Daoy (cell line): ENCODE data around the gene LMF1. TPM values are rescaled to one million over a fixed set of nuclear protein-coding genes. Genes with fewer than 3 reads are reported as not detected.

ENCODE experiments used
- DNase-seq: peaks from one replicate; pipeline ENCODE4 v3.0.0-alpha.2; 2015; ENCODE audit warnings: low read depth
- total RNA-seq: library from RNA; depleted of rRNA; stranded (reverse); fragments of >200 nt; shearing (Covaris generic); gene quantifications from 2 replicates; pipeline ENCODE4 v1.2.3, GENCODE V29; 2014

The LMF1 gene
- total RNA-seq, 1 experiment from 2014 or later, result 2.6 TPM

DNA sequence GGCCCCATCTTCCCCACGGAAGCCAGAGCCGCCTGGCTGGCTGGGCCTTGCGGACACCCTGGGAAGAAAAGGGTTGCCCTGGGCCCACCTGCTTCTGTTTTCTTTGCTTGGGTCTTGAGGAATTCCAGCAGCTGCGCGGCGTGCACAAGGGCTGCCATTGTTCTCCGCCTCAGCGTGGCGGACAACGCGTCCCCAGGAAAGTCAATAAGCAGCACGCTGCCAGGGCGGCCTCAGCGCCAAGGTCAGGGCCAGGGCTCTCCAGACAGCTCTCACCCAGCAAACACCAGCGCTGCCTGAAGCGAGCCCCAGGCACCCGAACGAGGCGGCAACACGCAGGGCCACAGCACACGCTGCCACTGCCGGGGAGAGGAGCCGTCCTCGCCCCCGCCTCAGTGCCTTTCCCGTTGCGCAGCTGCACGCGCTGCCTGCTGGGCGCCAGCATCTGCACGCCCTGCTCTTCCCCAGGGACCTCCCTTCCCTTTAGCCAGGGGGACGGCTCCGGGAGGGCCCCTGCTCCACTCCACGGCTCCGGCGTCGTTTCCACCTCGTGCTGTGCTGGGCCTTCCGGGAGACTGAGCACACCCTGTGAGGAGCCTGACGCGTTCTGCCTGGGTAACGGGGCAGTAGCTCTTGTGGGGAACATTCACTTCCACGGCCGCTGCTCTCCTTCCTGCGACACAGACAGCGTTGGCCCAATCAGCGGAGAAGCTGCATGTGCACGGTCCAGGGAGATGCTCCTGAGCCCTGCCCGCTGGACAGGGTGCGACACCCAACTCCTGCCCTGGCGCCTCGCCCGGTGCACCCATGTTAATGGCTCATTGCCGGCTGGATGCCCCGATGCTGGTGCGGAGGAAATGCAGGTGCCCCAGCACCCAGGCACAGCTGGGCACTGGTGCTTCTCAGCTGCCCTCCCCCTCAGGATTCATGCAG is 57.8 kb downstream of the LMF1 start:
- no peak for DNase-seq

DNA sequence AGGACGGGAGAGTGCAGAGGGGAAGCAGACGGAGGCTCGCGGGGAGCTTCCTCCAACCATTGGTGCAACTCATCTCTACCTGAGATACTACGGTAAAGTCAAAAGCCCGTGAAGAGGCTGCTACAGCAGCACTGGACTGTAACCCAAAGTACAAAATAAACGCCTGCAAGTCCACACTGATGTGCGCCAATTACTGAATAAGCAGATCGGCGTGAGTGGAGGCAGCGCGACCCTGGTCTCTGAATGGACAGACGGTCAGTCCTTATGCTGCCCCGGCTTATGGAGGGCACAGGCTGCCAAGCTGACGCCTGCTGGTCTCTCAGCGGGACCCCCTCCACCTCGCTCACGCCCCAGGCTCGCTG is 58.5 kb downstream of the LMF1 start:
- DNase-seq, result no peak

- DNase-seq, result no peak
Measured at GRCh38 chr16:911604-912321, 59.0 kb downstream of the LMF1 start.

DNA sequence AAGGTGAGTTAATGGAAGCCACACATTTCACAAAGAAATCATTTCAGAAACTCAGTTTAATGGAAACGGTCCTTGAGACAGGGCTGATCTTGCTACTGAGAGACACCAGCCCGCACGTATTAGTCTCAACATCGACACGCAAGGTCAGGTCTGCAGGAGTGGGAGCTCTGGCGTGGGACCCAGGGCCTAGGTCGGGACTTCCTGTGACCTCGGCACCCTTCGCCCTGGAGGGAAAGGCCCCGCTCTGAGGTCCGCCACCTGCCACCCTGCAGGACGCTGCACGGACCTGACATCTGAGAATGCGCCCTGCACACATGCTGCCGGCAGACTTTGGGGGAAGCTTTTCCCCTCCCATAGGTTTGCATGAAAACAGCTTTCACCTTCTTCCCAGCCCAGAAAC is 59.7 kb downstream of the LMF1 start:
- no peak for DNase-seq

DNA sequence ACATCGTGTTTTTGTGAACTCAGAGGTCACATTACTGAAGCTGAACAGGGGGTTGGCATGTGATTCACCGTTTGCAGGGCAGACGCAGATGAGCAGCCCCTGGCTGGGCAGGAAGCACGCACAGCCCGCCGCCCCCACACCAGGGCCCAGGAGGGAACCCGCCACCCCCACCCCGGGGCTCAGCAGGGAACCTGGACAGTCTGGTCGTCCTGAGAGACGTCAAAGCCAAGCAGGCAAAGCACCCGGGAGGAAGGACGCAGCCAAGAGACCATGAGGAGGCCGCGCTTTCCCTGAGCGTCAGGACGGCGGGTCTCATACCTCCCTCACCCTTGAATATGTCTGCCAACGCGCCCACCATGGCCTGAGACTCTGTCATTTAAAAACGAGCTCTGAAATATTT is 60.6 kb downstream of the LMF1 start:
- DNase-seq, result no peak

GRCh38 chr16:909281-910000 is 61.3 kb downstream of the LMF1 start:
- no peak for DNase-seq

GRCh38 chr16:908526-909155 is 62.1 kb downstream of the LMF1 start:
- DNase-seq, result no peak

DNA sequence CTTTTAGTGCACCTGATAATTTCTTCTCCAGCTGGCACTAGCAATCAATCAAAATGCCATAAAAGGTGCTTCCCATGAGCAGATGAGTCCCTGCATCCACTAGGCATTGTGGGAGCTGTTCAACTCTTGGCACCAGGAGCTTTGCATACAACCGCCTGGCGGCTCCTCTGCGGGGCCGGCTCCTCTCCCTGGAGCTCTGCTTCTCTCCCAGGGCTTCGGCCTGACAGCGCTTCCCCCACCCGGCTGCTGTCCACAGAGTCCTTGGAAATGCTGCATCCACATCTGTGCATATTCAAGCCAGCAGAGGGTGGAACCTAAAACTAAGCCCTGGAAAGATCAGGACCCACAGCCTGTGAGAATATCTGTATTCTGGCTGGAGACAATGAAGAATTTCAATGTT is 62.9 kb downstream of the LMF1 start:
- no peak for DNase-seq

DNA sequence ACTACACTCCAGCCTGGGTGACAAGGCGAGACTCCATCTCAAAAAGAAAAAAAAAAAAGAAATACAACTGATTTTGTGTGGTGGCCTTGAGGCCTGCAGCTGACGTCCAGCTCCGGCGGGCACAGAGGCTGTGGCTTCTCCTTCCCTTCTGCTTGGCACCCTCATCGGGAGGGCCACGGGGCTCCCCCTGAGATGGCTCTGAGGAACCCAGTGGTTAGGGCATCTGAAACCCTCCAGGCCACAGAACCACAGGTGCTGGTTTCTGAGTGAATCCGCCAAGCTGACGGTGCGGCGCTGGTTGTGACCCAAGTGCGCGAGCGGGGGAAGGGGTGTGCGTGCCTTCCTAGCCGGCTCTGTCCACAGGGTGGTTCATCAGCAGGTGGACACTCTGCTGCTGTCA is 63.4 kb downstream of the LMF1 start:
- no peak for DNase-seq

DNA sequence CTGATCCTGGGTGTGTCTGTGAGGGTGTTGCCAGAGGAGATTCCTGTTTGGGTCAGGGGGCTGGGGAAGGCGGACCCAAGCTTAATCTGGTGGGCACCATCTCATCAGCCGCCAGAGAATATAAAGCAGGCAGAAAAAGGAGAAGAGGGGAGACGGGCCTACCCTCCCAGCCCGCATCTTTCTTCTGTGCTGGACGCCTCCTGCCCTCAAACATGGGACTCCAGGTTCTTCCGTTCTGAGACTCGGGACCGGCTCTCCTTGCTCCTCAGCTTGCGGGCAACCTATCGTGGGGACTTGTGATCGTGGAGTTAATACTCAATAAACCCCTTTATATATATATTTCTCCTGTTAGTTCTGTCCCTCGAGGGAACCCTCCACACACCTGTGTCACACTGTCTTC is 64.5 kb downstream of the LMF1 start:
- DNase-seq, result no peak

- no peak for DNase-seq
Measured at GRCh38 chr16:901715-902601, 68.8 kb downstream of the LMF1 start.

- no peak for DNase-seq
Measured at GRCh38 chr16:901149-901548, 69.6 kb downstream of the LMF1 start.

DNA sequence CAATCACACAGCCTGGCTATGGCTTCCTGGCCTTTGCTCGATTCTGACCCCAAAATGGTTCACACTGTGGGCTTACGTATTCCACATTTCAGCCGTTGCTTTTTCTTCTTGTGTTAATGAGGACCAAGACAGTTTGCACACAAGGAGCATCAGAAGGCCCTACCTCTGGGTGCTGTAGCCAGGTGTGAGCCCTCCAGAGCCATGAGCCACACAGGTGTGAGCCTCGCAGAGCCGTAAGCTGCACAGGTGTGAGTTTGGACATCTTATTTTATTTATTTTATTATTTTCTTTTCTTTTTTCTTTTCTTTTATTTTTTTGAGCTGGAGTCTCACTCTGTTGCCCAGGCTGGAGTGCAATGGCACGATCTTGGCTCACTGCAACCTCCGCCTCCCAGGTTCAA is 70.6 kb downstream of the LMF1 start:
- DNase-seq, result no peak

- DNase-seq, result no peak
Measured at GRCh38 chr16:899683-900060, 71.1 kb downstream of the LMF1 start.

GRCh38 chr16:898761-899682 is 71.8 kb downstream of the LMF1 start:
- DNase-seq, result no peak

DNA sequence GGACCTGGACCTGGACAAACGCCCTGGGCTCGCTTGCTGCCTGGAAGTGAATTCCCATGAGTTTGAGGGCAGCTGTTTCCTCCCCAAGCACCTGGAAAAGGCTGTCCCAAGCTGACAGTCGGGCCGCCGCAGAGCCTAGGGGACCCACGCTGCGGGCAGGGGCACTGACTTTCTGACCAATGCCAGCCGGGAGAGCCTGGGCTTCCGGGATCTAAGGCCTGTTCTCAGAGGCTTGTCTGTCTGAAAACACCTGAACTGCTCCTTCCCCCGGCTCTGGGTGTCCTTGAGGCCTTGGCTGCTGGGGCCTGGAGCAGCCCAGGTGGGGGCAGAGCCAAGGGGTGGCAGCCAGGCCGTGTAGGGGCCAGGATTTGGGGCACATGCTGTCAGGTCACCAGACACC is 72.6 kb downstream of the LMF1 start:
- DNase-seq, result no peak

DNA sequence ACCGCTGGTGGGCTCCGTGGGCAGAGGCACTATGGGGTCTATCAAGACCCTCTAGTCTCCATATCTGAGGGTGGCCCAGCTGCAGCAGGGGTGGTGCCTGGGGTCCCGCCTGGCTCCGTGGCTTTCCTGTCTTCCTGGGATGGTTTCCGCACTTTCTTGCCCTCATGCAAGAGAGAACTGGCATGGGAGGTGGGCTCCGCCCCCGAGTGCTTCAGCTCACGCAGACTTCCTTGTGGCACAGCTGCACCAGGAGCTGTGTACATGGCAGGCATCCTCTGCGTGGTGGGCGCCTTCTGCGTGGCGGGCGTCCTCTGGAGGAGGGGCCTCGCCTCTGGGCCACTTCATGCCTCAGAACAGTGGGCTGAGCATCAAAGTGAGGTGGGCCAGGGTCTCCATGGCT is 73.1 kb downstream of the LMF1 start:
- DNase-seq, result no peak

DNA sequence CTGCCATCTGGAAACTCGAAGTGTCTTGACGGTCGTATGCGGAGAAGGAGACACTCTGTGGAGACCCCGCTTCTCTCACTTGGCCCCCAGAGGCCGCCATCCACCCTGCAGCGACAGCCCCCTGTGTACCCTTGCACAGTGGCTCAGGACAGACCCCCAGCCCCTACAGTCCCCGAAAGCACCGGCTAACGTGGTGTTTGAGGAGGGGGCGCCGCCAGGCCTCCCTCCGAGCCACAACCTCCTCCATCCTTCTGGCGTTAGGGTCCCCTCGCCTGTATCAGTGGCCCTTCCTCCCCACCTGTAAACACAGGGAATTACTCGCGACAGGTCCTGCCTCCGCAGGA is 73.6 kb downstream of the LMF1 start:
- no peak for DNase-seq

GRCh38 chr16:896261-897199 is 74.3 kb downstream of the LMF1 start:
- DNase-seq, result no peak
